Effector memory CD8-positive, alpha-beta T cell (primary cell): Measurements from ENCODE around the gene RAI1.

Experiments used
- ATAC-seq: fragments of 150-1000 bp; cut with Tn5 transposase; replicated peaks from 2 replicates; pipeline ENCODE4 v1.10.0; 2021; ENCODE audit warnings: mild to moderate bottlenecking, moderate library complexity
- DNase-seq, 3 experiments: peaks; one replicate each; pipeline ENCODE4 v3.0.0; 2021
- H3K27ac Mint-ChIP-seq, 2 donors: one replicate each; pipeline ENCODE4 v1.8.0; 2022; ENCODE audit warnings: mild to moderate bottlenecking in 2 of 2, mixed read lengths in 2 of 2, moderate library complexity in 2 of 2
- H3K27me3 Mint-ChIP-seq, 2 donors: one replicate each; pipeline ENCODE4 v1.8.0; 2022; ENCODE audit warnings: mixed read lengths in 2 of 2
- H3K36me3 Mint-ChIP-seq: one replicate; pipeline ENCODE4 v1.8.0; 2022; ENCODE audit warnings: mild to moderate bottlenecking, moderate library complexity, mixed read lengths; ENCODE audit not compliant: insufficient read depth
- H3K4me1 Mint-ChIP-seq, 2 donors: one replicate each; pipeline ENCODE4 v1.8.0; 2022; ENCODE audit warnings: low read depth in 2 of 2, mixed read lengths in 2 of 2
- H3K4me3 Mint-ChIP-seq, 2 donors: one replicate each; pipeline ENCODE4 v1.8.0; 2022; ENCODE audit warnings: mild to moderate bottlenecking in 2 of 2, mixed read lengths in 2 of 2, moderate library complexity in 2 of 2
- H3K9me3 Mint-ChIP-seq, 2 donors: one replicate each; pipeline ENCODE4 v1.8.0; 2022; ENCODE audit warnings: mixed read lengths in 2 of 2

Gene RAI1

GRCh38 chr17:17691468-17692263 lies 10.4 kb downstream of the RAI1 start:
- Mint-ChIP-seq H3K27me3 (no peaks in the 10 kb centered on the region), H3K27ac (peak overlapping the region; percentile 98 to 99), H3K36me3 (peaks cover 36% of the 10 kb centered on the region), H3K4me1 (peaks cover 31 to 47% of the 10 kb centered on the region in 2 donors), H3K4me3 (no peak overlapping the region), H3K9me3 (no peaks in the 10 kb centered on the region)
- ATAC-seq: no peak
- DNase-seq: no peak

- Mint-ChIP-seq H3K9me3 (no peaks in the 10 kb centered on the region), H3K27ac (peak overlapping the region; percentile 98 to 99), H3K36me3 (peaks cover 42% of the 10 kb centered on the region), H3K4me3 (peak overlapping the region; percentile 82 to 86), H3K27me3 (no peaks in the 10 kb centered on the region), H3K4me1 (peaks cover 35 to 45% of the 10 kb centered on the region in 2 donors)
- DNase-seq (no peak), ATAC-seq (no peak)
These were observed 11.3 kb downstream of the RAI1 start for GRCh38 chr17:17692353-17693252.

GRCh38 chr17:17693253-17694168 lies 12.3 kb downstream of the RAI1 start:
- peaks cover 43% of the 10 kb centered on the region for H3K36me3 Mint-ChIP-seq
- no peaks in the 10 kb centered on the region for H3K9me3 Mint-ChIP-seq
- ATAC-seq: no peak
- DNase-seq: no peak
- H3K27me3 Mint-ChIP-seq: no peaks in the 10 kb centered on the region
- peak overlapping the region; percentile 98 to 99 for H3K27ac Mint-ChIP-seq
- peaks cover 35 to 47% of the 10 kb centered on the region in 2 donors for H3K4me1 Mint-ChIP-seq
- H3K4me3 Mint-ChIP-seq: peak overlapping the region; percentile 82 to 86

GRCh38 chr17:17694169-17695081 lies 13.2 kb downstream of the RAI1 start:
- Mint-ChIP-seq H3K27me3 (no peaks in the 10 kb centered on the region), H3K9me3 (no peaks in the 10 kb centered on the region), H3K36me3 (peaks cover 43% of the 10 kb centered on the region), H3K27ac (peak overlapping the region; percentile 98 to 99), H3K4me1 (peaks cover 37 to 50% of the 10 kb centered on the region in 2 donors), H3K4me3 (peak overlapping the region; percentile 86 to 87)
- peak; percentile 80 for ATAC-seq
- DNase-seq: peak; percentile 56 to 68 (median 62)

- ATAC-seq (no peak), DNase-seq (no peak)
- Mint-ChIP-seq H3K27me3 (no peaks in the 10 kb centered on the region), H3K4me1 (peaks cover 34 to 42% of the 10 kb centered on the region in 2 donors), H3K9me3 (no peaks in the 10 kb centered on the region), H3K27ac (peak overlapping the region; percentile 73 to 98), H3K36me3 (peaks cover 46% of the 10 kb centered on the region), H3K4me3 (peak overlapping the region; percentile 82 to 87)
These were observed 14.8 kb downstream of the RAI1 start for GRCh38 chr17:17696085-17696484.

GRCh38 chr17:17696882-17697633 lies 15.8 kb downstream of the RAI1 start:
- H3K27me3 Mint-ChIP-seq: no peaks in the 10 kb centered on the region
- peaks cover 34 to 40% of the 10 kb centered on the region in 2 donors for H3K4me1 Mint-ChIP-seq
- peak overlapping the region in 1 of 2 donors; percentile 17 for H3K4me3 Mint-ChIP-seq
- no peaks in the 10 kb centered on the region for H3K9me3 Mint-ChIP-seq
- no peak for DNase-seq
- no peak for ATAC-seq
- peak overlapping the region; percentile 73 to 98 for H3K27ac Mint-ChIP-seq
- peaks cover 40% of the 10 kb centered on the region for H3K36me3 Mint-ChIP-seq

- Mint-ChIP-seq H3K4me3 (no peak overlapping the region), H3K27me3 (no peaks in the 10 kb centered on the region), H3K36me3 (peaks cover 34% of the 10 kb centered on the region), H3K4me1 (peaks cover 29 to 32% of the 10 kb centered on the region in 2 donors), H3K9me3 (no peaks in the 10 kb centered on the region), H3K27ac (peak overlapping the region in 1 of 2 donors; percentile 54)
- ATAC-seq: no peak
- no peak for DNase-seq
These were observed 17.1 kb downstream of the RAI1 start for GRCh38 chr17:17698371-17698770.

- Mint-ChIP-seq H3K27me3 (no peaks in the 10 kb centered on the region), H3K27ac (peak overlapping the region in 1 of 2 donors; percentile 35), H3K4me3 (no peak overlapping the region), H3K4me1 (peaks cover 28 to 31% of the 10 kb centered on the region in 2 donors), H3K36me3 (peaks cover 28% of the 10 kb centered on the region), H3K9me3 (no peaks in the 10 kb centered on the region)
- DNase-seq (no peak), ATAC-seq (no peak)
These were observed 17.7 kb downstream of the RAI1 start for GRCh38 chr17:17698869-17699351.

GRCh38 chr17:17699491-17699890 lies 18.2 kb downstream of the RAI1 start:
- DNase-seq: no peak
- Mint-ChIP-seq H3K27me3 (no peaks in the 10 kb centered on the region), H3K9me3 (no peaks in the 10 kb centered on the region), H3K4me3 (no peak overlapping the region), H3K4me1 (peaks cover 27 to 28% of the 10 kb centered on the region in 2 donors), H3K36me3 (peaks cover 25% of the 10 kb centered on the region), H3K27ac (no peak overlapping the region)
- no peak for ATAC-seq

- no peak overlapping the region for H3K4me3 Mint-ChIP-seq
- DNase-seq (no peak), ATAC-seq (no peak)
- H3K9me3 Mint-ChIP-seq: no peaks in the 10 kb centered on the region
- peak overlapping the region in 1 of 2 donors; percentile 76 for H3K27ac Mint-ChIP-seq
- H3K27me3 Mint-ChIP-seq: no peaks in the 10 kb centered on the region
- H3K36me3 Mint-ChIP-seq: peaks cover 24% of the 10 kb centered on the region
- H3K4me1 Mint-ChIP-seq: peaks cover 24% of the 10 kb centered on the region in 2 donors
These were observed 19.2 kb downstream of the RAI1 start for GRCh38 chr17:17700251-17700969.

GRCh38 chr17:17701112-17701511 lies 19.9 kb downstream of the RAI1 start:
- Mint-ChIP-seq H3K27ac (peak overlapping the region in 1 of 2 donors; percentile 76), H3K4me3 (no peak overlapping the region), H3K27me3 (no peaks in the 10 kb centered on the region), H3K36me3 (peaks cover 28% of the 10 kb centered on the region), H3K4me1 (peaks cover 20 to 25% of the 10 kb centered on the region in 2 donors), H3K9me3 (no peaks in the 10 kb centered on the region)
- DNase-seq (no peak), ATAC-seq (no peak)
